Colonic mucosa (tissue), 4 donors: ENCODE measurements around the gene TNK2. TPM values are rescaled to one million over a fixed set of nuclear protein-coding genes. Genes with fewer than 3 reads are reported as not detected.

ENCODE experiments used
- DNase-seq: peaks from one replicate; pipeline ENCODE4 v3.0.0-alpha.2; 2020
- H3K27ac ChIP-seq: fragments of 200-600 bp; one replicate; pipeline ENCODE4 v1.8.0; 2021
- H3K27me3 ChIP-seq: fragments of 200-600 bp; one replicate; pipeline ENCODE4 v1.8.0; 2021
- H3K36me3 ChIP-seq: fragments of 200-600 bp; one replicate; pipeline ENCODE4 v1.8.0; 2021
- H3K4me1 ChIP-seq: fragments of 200-600 bp; one replicate; pipeline ENCODE4 v1.8.0; 2021; ENCODE audit warnings: mild to moderate bottlenecking
- H3K4me3 ChIP-seq: fragments of 200-600 bp; one replicate; pipeline ENCODE4 v1.8.0; 2021
- H3K9ac ChIP-seq, 2 donors: one replicate each; pipeline ENCODE4 v1.7.0; 2013; ENCODE audit warnings: control low read depth in 2 of 2, low read depth in 2 of 2, low read length in 2 of 2
- H3K9me3 ChIP-seq: fragments of 200-600 bp; one replicate; pipeline ENCODE4 v1.8.0; 2021
- intact Hi-C: fragments of 100-400 bp; cut with DNase I; formaldehyde crosslinking; loops from one replicate; pipeline ENCODE4 v1.14.1; 2022
- total RNA-seq, 2 donors: library from RNA; stranded (reverse); fragmentation: NEBNext Ultra II Directional in 1 of 2; extraction: Animal tissue kit (Norgen Biotek cat#: 25700) in 1 of 2; gene quantifications; one replicate each; pipeline ENCODE4 v1.2.1, GENCODE V29; 2021
- TF ChIP-seq, protein P1 (sequence below): fragments of 200-600 bp; IDR thresholded peaks from one replicate; pipeline ENCODE4 v1.8.0; 2022; ENCODE audit warnings: antibody characterized with exemption, mild to moderate bottlenecking
- donor health status: healthy.
- donor health status: DM: no; HTN: no; CAD: no.
- donor health status: DM: no; HTN: no; CAD: no.

TNK2 gene
- total RNA-seq, 2 donors from 2014 or later: 23.8 to 28.5 TPM

GRCh38 chr3:195856410-195857084, 51.8 kb downstream of the TNK2 start:
- Histone ChIP-seq H3K27ac (no peak overlapping the region), H3K4me3 (no peak overlapping the region), H3K9me3 (no peaks in the 10 kb centered on the region), H3K36me3 (no peaks in the 10 kb centered on the region), H3K9ac (no peak overlapping the region), H3K27me3 (no peaks in the 10 kb centered on the region), H3K4me1 (no peaks in the 10 kb centered on the region)
- TF ChIP-seq, protein P1, sequence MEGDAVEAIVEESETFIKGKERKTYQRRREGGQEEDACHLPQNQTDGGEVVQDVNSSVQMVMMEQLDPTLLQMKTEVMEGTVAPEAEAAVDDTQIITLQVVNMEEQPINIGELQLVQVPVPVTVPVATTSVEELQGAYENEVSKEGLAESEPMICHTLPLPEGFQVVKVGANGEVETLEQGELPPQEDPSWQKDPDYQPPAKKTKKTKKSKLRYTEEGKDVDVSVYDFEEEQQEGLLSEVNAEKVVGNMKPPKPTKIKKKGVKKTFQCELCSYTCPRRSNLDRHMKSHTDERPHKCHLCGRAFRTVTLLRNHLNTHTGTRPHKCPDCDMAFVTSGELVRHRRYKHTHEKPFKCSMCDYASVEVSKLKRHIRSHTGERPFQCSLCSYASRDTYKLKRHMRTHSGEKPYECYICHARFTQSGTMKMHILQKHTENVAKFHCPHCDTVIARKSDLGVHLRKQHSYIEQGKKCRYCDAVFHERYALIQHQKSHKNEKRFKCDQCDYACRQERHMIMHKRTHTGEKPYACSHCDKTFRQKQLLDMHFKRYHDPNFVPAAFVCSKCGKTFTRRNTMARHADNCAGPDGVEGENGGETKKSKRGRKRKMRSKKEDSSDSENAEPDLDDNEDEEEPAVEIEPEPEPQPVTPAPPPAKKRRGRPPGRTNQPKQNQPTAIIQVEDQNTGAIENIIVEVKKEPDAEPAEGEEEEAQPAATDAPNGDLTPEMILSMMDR: no peak
- no peak for DNase-seq
- intact Hi-C loops: no loop called here

- Histone ChIP-seq H3K9me3 (no peaks in the 10 kb centered on the region), H3K27ac (no peak overlapping the region), H3K36me3 (no peaks in the 10 kb centered on the region), H3K4me3 (no peak overlapping the region), H3K9ac (no peak overlapping the region), H3K27me3 (no peaks in the 10 kb centered on the region), H3K4me1 (no peaks in the 10 kb centered on the region)
- intact Hi-C loops: no loop called here
- TF ChIP-seq, protein P1: no peak
- no peak for DNase-seq
These were observed 52.6 kb downstream of the TNK2 start for GRCh38 chr3:195855471-195856409.

DNA sequence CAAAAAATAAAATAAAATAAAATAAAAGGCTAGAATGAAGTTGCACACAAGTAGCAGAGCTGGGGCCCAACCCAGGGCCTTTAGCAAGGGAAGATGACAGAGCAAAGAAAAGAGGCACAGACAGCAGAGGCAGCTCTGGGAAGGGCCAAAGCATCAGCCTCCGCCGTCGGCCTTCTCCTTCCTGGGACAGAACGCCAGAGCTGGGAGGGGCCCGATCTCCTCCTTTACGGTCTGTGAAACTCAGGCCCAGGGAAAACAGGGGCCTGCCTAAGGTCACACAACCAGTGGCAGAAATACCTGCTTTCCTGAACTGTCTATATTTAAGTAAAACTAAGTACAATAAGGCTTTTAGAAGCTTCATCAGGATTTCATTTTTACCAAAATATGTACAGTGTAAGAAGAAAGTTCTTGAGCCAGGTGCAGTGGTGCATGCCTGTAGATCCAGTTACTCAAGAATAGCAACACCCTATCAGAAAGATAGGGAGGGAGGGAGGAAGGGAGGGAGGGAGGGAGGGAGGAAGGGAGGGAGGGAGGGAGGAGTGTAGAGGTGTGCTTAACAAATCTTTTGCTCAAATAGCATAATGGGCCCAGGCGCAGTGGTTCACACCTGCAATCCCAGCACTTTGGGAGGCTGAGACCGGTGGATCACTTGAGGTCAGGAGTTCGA, 53.6 kb downstream of the TNK2 start:
- DNase-seq: no peak
- H3K9ac ChIP-seq: peak overlapping the region in 1 of 2 donors; percentile 51
- intact Hi-C loops: no loop called here
- H3K36me3 ChIP-seq: no peaks in the 10 kb centered on the region
- H3K4me3 ChIP-seq: no peak overlapping the region
- H3K9me3 ChIP-seq: no peaks in the 10 kb centered on the region
- TF ChIP-seq, protein P1: no peak
- H3K4me1 ChIP-seq: no peaks in the 10 kb centered on the region
- no peaks in the 10 kb centered on the region for H3K27me3 ChIP-seq
- no peak overlapping the region for H3K27ac ChIP-seq

GRCh38 chr3:195853996-195854395, 54.4 kb downstream of the TNK2 start:
- Histone ChIP-seq H3K27me3 (no peaks in the 10 kb centered on the region), H3K36me3 (no peaks in the 10 kb centered on the region), H3K4me1 (no peaks in the 10 kb centered on the region), H3K27ac (no peak overlapping the region), H3K4me3 (no peak overlapping the region), H3K9me3 (no peaks in the 10 kb centered on the region), H3K9ac (no peak overlapping the region)
- TF ChIP-seq, protein P1: no peak
- intact Hi-C loops: no loop called here
- DNase-seq: no peak

- Histone ChIP-seq H3K27ac (no peak overlapping the region), H3K4me1 (no peaks in the 10 kb centered on the region), H3K9ac (no peak overlapping the region), H3K27me3 (no peaks in the 10 kb centered on the region), H3K4me3 (no peak overlapping the region), H3K36me3 (no peaks in the 10 kb centered on the region), H3K9me3 (no peaks in the 10 kb centered on the region)
- TF ChIP-seq, protein P1: no peak
- DNase-seq: no peak
- intact Hi-C loops: no loop called here
These were observed 55.3 kb downstream of the TNK2 start for GRCh38 chr3:195853036-195853435.
